HL-60/S4 (cell line): Measurements from ENCODE around the gene PAX3.

Experiments used
- in situ Hi-C: fragments of 300-500 bp; cut with MboI; formaldehyde crosslinking; loops from 2 replicates; pipeline ENCODE4 v1.14.3; 2022; ENCODE audit warnings: low sequenced_read_pairs

Gene PAX3

GRCh38 chr2:222298311-222299150 lies at the start of gene PAX3:
Gene PAX3 (minus strand): TSS chr2:222298998. CDS start chr2:222298615, 383 bp downstream.
- in situ Hi-C loops: no loop called here

- in situ Hi-C loops: no loop called here
Measured at GRCh38 chr2:222341331-222341730, 42.5 kb upstream of the PAX3 start.

GRCh38 chr2:222338374-222338773 lies 39.6 kb upstream of the PAX3 start:
- in situ Hi-C loops: no loop called here

- in situ Hi-C loops: no loop called here
Measured at GRCh38 chr2:222336931-222337330, 38.1 kb upstream of the PAX3 start.

GRCh38 chr2:222336442-222336841 lies 37.6 kb upstream of the PAX3 start:
- in situ Hi-C loops: no loop called here

GRCh38 chr2:222334914-222335313 lies 36.1 kb upstream of the PAX3 start:
- in situ Hi-C loops: no loop called here

- in situ Hi-C loops: no loop called here
Measured at GRCh38 chr2:222333397-222333796, 34.6 kb upstream of the PAX3 start.

GRCh38 chr2:222332116-222332515 lies 33.3 kb upstream of the PAX3 start:
- in situ Hi-C loops: no loop called here

GRCh38 chr2:222330910-222331309 lies 32.1 kb upstream of the PAX3 start:
- in situ Hi-C loops: no loop called here

GRCh38 chr2:222322236-222322635 lies 23.4 kb upstream of the PAX3 start:
- in situ Hi-C loops: no loop called here

GRCh38 chr2:222320436-222321395 lies 21.9 kb upstream of the PAX3 start:
- in situ Hi-C loops: no loop called here

GRCh38 chr2:222319586-222320435 lies 21.0 kb upstream of the PAX3 start:
- in situ Hi-C loops: loop anchor here (10.0 kb wide), 1 partner anchor 235 kb away; no protein-coding TSS in a partner anchor

GRCh38 chr2:222318712-222319585 lies 20.2 kb upstream of the PAX3 start:
- in situ Hi-C loops: loop anchor here (10.0 kb wide), 1 partner anchor 236 kb away; no protein-coding TSS in a partner anchor

- in situ Hi-C loops: loop anchor here (10.0 kb wide), 1 partner anchor 237 kb away; no protein-coding TSS in a partner anchor
Measured at GRCh38 chr2:222318026-222318711, 19.4 kb upstream of the PAX3 start.

- in situ Hi-C loops: loop anchor here (10.0 kb wide), 1 partner anchor 239 kb away; no protein-coding TSS in a partner anchor
Measured at GRCh38 chr2:222315443-222316121, 16.8 kb upstream of the PAX3 start.

GRCh38 chr2:222313816-222314215 lies 15.0 kb upstream of the PAX3 start:
- in situ Hi-C loops: loop anchor here (10.0 kb wide), 1 partner anchor 241 kb away; no protein-coding TSS in a partner anchor

- in situ Hi-C loops: loop anchor here (10.0 kb wide), 1 partner anchor 243 kb away; no protein-coding TSS in a partner anchor
Measured at GRCh38 chr2:222311978-222312738, 13.4 kb upstream of the PAX3 start.
